HCT116 (cell line): ENCODE data around the gene CCDC116.

Experiments
- CTCF ChIP-seq, 3 experiments: fragments of 200-600 bp in 1 of 3; sonication (generic) in 1 of 3; IDR thresholded peaks in 2 of 3; conservative IDR thresholded peaks in 1 of 3; 2 replicates each; pipeline ENCODE4 v1.5.1; 2012 to 2017; ENCODE audit warnings: low read depth in 2 of 3, low read length in 2 of 3, antibody characterized with exemption in 1 of 3, borderline replicate concordance in 1 of 3, control low read depth in 1 of 3, mild to moderate bottlenecking in 1 of 3, mixed read lengths in 1 of 3, mixed run types in 1 of 3, moderate library complexity in 1 of 3; ENCODE audit not compliant: insufficient read depth in 1 of 3
- EZH2 ChIP-seq: fragments of 200-600 bp; sonication (generic); IDR thresholded peaks from 2 replicates; pipeline ENCODE4 v1.6.1; 2017; ENCODE audit warnings: antibody characterized with exemption, mixed run types
- POLR2A ChIP-seq: IDR thresholded peaks from 2 replicates; pipeline ENCODE4 v1.7.0; 2011; ENCODE audit warnings: borderline replicate concordance; ENCODE audit not compliant: insufficient read depth, insufficient read length; ENCODE audit errors: extremely low read depth
- SIN3A ChIP-seq: IDR thresholded peaks from 2 replicates; pipeline ENCODE4 v1.6.1; 2012; ENCODE audit warnings: low read depth

GRCh38 chr22:21683401-21683811 is 50.8 kb downstream of the CCDC116 start:
- TF ChIP-seq CTCF (IDR thresholded peaks at IDR 0.05 in 2 of 3, conservative IDR thresholded peaks at IDR 0.05 in 1 of 3; ENCODE audit: borderline replicate concordance in 1 of 3, insufficient read depth in 1 of 3, low read depth in 2 of 3, low read length in 2 of 3) = no peak
- no peak for TF ChIP-seq POLR2A
- TF ChIP-seq SIN3A = no peak
- no peak for TF ChIP-seq EZH2
